GM18861 (cell line): ENCODE data around the gene UCMA.
"Not testable (repeated sequence)": the region's sequence is repeated elsewhere in the genome, so short reads cannot be mapped to it uniquely, and the experiment has no call there.

ENCODE experiments used
- ATAC-seq: cut with Tn5 transposase; IDR thresholded peaks from one replicate; pipeline ENCODE4 v1.9.1; 2021; ENCODE audit not compliant: unreplicated experiment

UCMA gene

GRCh38 chr10:13234736-13235135, 562 bp upstream of the UCMA start:
- ATAC-seq: not testable (repeated sequence)

- ATAC-seq: no peak
These were observed 816 bp downstream of the UCMA start for GRCh38 chr10:13233358-13233757.

GRCh38 chr10:13231808-13232207, 2.4 kb downstream of the UCMA start:
- ATAC-seq: no peak

- no peak for ATAC-seq
These were observed 3.0 kb downstream of the UCMA start for GRCh38 chr10:13231190-13231589.

- ATAC-seq: no peak
These were observed 7.1 kb downstream of the UCMA start for GRCh38 chr10:13227031-13227430.

- ATAC-seq: no peak
These were observed 8.6 kb downstream of the UCMA start for GRCh38 chr10:13225601-13226000.

- ATAC-seq: no peak
These were observed 9.8 kb downstream of the UCMA start for GRCh38 chr10:13224210-13224995.

- no peak for ATAC-seq
These were observed 10.9 kb downstream of the UCMA start for GRCh38 chr10:13223241-13223640.

- no peak for ATAC-seq
These were observed 11.6 kb downstream of the UCMA start for GRCh38 chr10:13222566-13222965.

- no peak for ATAC-seq
These were observed 12.0 kb downstream of the UCMA start for GRCh38 chr10:13222151-13222550.

- ATAC-seq: no peak
These were observed 12.6 kb downstream of the UCMA start for GRCh38 chr10:13221572-13221971.

GRCh38 chr10:13219685-13220670, 14.2 kb downstream of the UCMA start:
- no peak for ATAC-seq

- no peak for ATAC-seq
These were observed 15.3 kb downstream of the UCMA start for GRCh38 chr10:13218878-13219277.

GRCh38 chr10:13213163-13213562, 21.0 kb downstream of the UCMA start:
- no peak for ATAC-seq

- ATAC-seq: no peak
These were observed 27.4 kb downstream of the UCMA start for GRCh38 chr10:13206546-13207443.

GRCh38 chr10:13206091-13206490, 28.1 kb downstream of the UCMA start:
- ATAC-seq: no peak

- ATAC-seq: no peak
These were observed 33.0 kb downstream of the UCMA start for GRCh38 chr10:13201132-13201531.

GRCh38 chr10:13195016-13195415, 39.2 kb downstream of the UCMA start:
- no peak for ATAC-seq

- ATAC-seq: no peak
These were observed 40.5 kb downstream of the UCMA start for GRCh38 chr10:13193637-13194036.

- ATAC-seq: no peak
These were observed 42.8 kb downstream of the UCMA start for GRCh38 chr10:13191362-13191761.

- ATAC-seq: no peak
These were observed 43.4 kb downstream of the UCMA start for GRCh38 chr10:13190816-13191215.
